Esophagus squamous epithelium (tissue), 5 donors: ENCODE results near the gene ZNF30. TPM values are rescaled to one million over a fixed set of nuclear protein-coding genes. Genes with fewer than 3 reads are reported as not detected.

ENCODE experiments used
- DNase-seq: peaks from one replicate; lab custom pipeline; 2025; lab: John Stamatoyannopoulos, UW
- H3K27ac ChIP-seq, 4 donors: fragments of 200-600 bp; sonication (generic); one replicate each; pipeline ENCODE4 v1.5.1; 2016 to 2019; ENCODE audit warnings: mild to moderate bottlenecking in 1 of 4
- H3K27me3 ChIP-seq, 4 donors: fragments of 200-600 bp; sonication (generic); 1 replicate in 3 of 4; 2 replicates in 1 of 4; pipeline versions ENCODE4 v1.5.1 to v1.6.0; 2017 to 2021; ENCODE audit warnings: antibody characterized with exemption in 1 of 4
- H3K36me3 ChIP-seq, 3 donors: fragments of 200-600 bp; sonication (generic); one replicate each; pipeline ENCODE4 v1.5.1; 2016 to 2019
- H3K4me1 ChIP-seq, 3 donors: fragments of 200-600 bp; sonication (generic); one replicate each; pipeline ENCODE4 v1.5.1; 2017 to 2019
- H3K4me3 ChIP-seq, 4 donors: fragments of 200-600 bp; sonication (generic); 1 replicate in 3 of 4; 2 replicates in 1 of 4; pipeline ENCODE4 v1.5.1; 2016 to 2019; ENCODE audit warnings: mild to moderate bottlenecking in 2 of 4, moderate library complexity in 1 of 4
- H3K9me3 ChIP-seq, 3 donors: fragments of 200-600 bp; sonication (generic); one replicate each; pipeline ENCODE4 v1.5.1; 2016 to 2019
- CTCF ChIP-seq, 6 experiments: fragments of 450-650 bp in 4 of 6; fragments of 200-600 bp in 2 of 6; sonication (generic) in 2 of 6; IDR thresholded peaks; one replicate each; pipeline ENCODE4 v1.5.1; 2016 to 2019; ENCODE audit warnings: antibody characterized with exemption in 6 of 6, mild to moderate bottlenecking in 4 of 6, moderate library complexity in 4 of 6
- POLR2A ChIP-seq, 4 donors: fragments of 450-650 bp; IDR thresholded peaks; one replicate each; pipeline ENCODE4 v1.6.1; 2017; ENCODE audit warnings: antibody characterized with exemption in 4 of 4, mild to moderate bottlenecking in 4 of 4, moderate library complexity in 3 of 4
- WGBS, 2 donors: methylation state at CpG; one replicate each; pipeline ENCODE4 v1.1.5; 2018; 5-methylcytosine and 5-hydroxymethylcytosine counted together
- intact Hi-C: fragments of 100-400 bp; cut with DNase I; formaldehyde crosslinking; loops from one replicate; pipeline ENCODE4 v1.15.0; 2022
- total RNA-seq, 4 donors: library from RNA; depleted of rRNA; stranded (reverse); fragments of >200 nt; gene quantifications; one replicate each; pipeline ENCODE4 v1.1.0, GENCODE V29; 2016
- donor health status: DM: yes; HTN: yes; CAD: no.

Gene ZNF30
- total RNA-seq, 4 donors from 2014 or later: 0.26 to 30.2 (median 1.3) TPM

DNA sequence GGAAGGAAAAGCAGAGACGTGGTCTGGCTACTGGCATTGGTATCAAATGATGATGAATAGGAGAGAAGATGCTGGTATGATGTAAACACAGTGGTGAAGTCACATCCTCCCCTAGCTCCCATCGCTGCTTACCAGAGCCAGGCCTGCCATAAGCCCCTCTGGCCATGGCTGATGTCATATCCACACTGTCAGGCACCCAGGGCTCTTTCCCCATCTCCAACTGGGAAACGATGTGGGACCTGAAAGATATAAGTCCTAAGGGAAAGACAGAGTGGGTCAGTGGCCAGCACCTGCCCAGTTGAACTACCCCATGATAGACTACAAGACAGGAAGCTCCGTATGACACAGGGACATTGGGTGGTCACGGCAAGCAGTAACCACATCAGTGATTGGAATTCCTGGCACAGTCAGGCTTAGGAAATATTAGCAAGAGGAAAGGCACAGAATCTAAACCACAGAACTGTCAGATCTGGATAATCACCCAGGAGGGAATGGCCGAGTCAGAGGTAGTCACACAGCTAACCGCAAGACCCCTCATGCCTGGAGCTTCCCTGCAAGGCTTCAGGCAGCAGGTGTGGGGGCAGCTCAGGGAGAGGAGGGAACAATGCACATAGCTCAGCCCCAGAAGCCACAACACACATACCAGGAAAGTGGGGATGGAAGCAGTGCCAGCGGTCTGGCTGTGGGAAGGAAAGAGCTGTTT lies 33.6 kb downstream of the ZNF30 start:
- intact Hi-C loops: no loop called here
- H3K27me3 ChIP-seq: no peaks in the 10 kb centered on the region
- peaks cover 0 to 31% (median 11%) of the 10 kb centered on the region in 3 donors for H3K4me1 ChIP-seq
- no peak for DNase-seq
- peaks cover 27 to 63% (median 29%) of the 10 kb centered on the region in 3 donors for H3K36me3 ChIP-seq
- peaks cover 10 to 63% (median 59%) of the 10 kb centered on the region in 3 donors for H3K9me3 ChIP-seq
- TF ChIP-seq CTCF (IDR thresholded peaks at IDR 0.05) (no peak), POLR2A (IDR thresholded peaks at IDR 0.05) (no peak)
- H3K4me3 ChIP-seq: peak overlapping the region in 1 of 4 donors; percentile 32
- no peak overlapping the region for H3K27ac ChIP-seq
- WGBS, 2 donors: 85 to 93% methylated on average over 5 to 7 of the region's 8 CpGs

- intact Hi-C loops: no loop called here
- H3K27me3 ChIP-seq: no peaks in the 10 kb centered on the region
- DNase-seq: no peak
- H3K36me3 ChIP-seq: peaks cover 27 to 58% (median 29%) of the 10 kb centered on the region in 3 donors
- peaks cover 0 to 31% (median 11%) of the 10 kb centered on the region in 3 donors for H3K4me1 ChIP-seq
- peak overlapping the region in 1 of 4 donors; percentile 85 for H3K27ac ChIP-seq
- H3K9me3 ChIP-seq: peaks cover 10 to 56% (median 52%) of the 10 kb centered on the region in 3 donors
- peak overlapping the region in 1 of 4 donors; percentile 88 for H3K4me3 ChIP-seq
- TF ChIP-seq POLR2A (IDR thresholded peaks at IDR 0.05) (no peak), CTCF (IDR thresholded peaks at IDR 0.05) (no peak)
- 92 to 93% methylated on average over 8 to 11 of the region's 12 CpGs for WGBS, 2 donors
Measured at GRCh38 chr19:34960940-34961679, 34.4 kb downstream of the ZNF30 start.

GRCh38 chr19:34961775-34962686 lies 35.3 kb downstream of the ZNF30 start:
- Histone ChIP-seq H3K9me3 (peaks cover 10 to 46% (median 42%) of the 10 kb centered on the region in 3 donors), H3K27ac (peak overlapping the region in 3 of 4 donors; percentile 2 to 85 (median 75)), H3K4me3 (peak overlapping the region in 2 of 4 donors; percentile 88 to 92), H3K36me3 (peaks cover 27 to 48% (median 29%) of the 10 kb centered on the region in 3 donors), H3K4me1 (peaks cover 0 to 31% (median 11%) of the 10 kb centered on the region in 3 donors), H3K27me3 (no peaks in the 10 kb centered on the region)
- intact Hi-C loops: no loop called here
- no peak for TF ChIP-seq CTCF (IDR thresholded peaks at IDR 0.05)
- TF ChIP-seq POLR2A (IDR thresholded peaks at IDR 0.05): no peak
- 56 to 77% methylated on average over 5 of the region's 5 CpGs for WGBS, 2 donors
- no peak for DNase-seq

GRCh38 chr19:34962687-34963572 lies 36.2 kb downstream of the ZNF30 start:
- Histone ChIP-seq H3K27me3 (no peaks in the 10 kb centered on the region), H3K27ac (peak overlapping the region; percentile 64 to 85 (median 71)), H3K4me1 (peaks cover 0 to 31% (median 11%) of the 10 kb centered on the region in 3 donors), H3K36me3 (peaks cover 22 to 39% (median 22%) of the 10 kb centered on the region in 3 donors), H3K9me3 (peaks cover 8 to 43% (median 33%) of the 10 kb centered on the region in 3 donors), H3K4me3 (peak overlapping the region; percentile 58 to 92 (median 79))
- TF ChIP-seq CTCF (IDR thresholded peaks at IDR 0.05): no peak
- TF ChIP-seq POLR2A (IDR thresholded peaks at IDR 0.05): no peak
- intact Hi-C loops: no loop called here
- WGBS, 2 donors: 36 to 46% methylated on average over 10 to 13 of the region's 14 CpGs
- no peak for DNase-seq
